Brain microvascular endothelial cell (primary cell): ENCODE data around the gene SLC15A5.

ENCODE experiments used
- DNase-seq: peaks from one replicate; pipeline ENCODE4 v3.0.0-alpha.2; 2020
- H3K27ac ChIP-seq: fragments of 250-450 bp; sonication (Bioruptor Pico); 2 replicates; pipeline ENCODE4 v1.5.1; 2020; ENCODE audit warnings: mild to moderate bottlenecking, moderate library complexity
- H3K27me3 ChIP-seq: fragments of 250-450 bp; sonication (Bioruptor Pico); replicated peaks from 2 replicates; pipeline ENCODE4 v1.5.1; 2020; ENCODE audit warnings: mild to moderate bottlenecking
- H3K36me3 ChIP-seq: fragments of 250-450 bp; sonication (Bioruptor Pico); replicated peaks from 2 replicates; pipeline ENCODE4 v1.5.1; 2020; ENCODE audit warnings: mild to moderate bottlenecking
- H3K4me3 ChIP-seq: 2 replicates; pipeline ENCODE4 v1.5.1; 2011; ENCODE audit warnings: low read depth, mild to moderate bottlenecking, control low read depth, low read length, moderate library complexity
- CTCF ChIP-seq: IDR thresholded peaks from 2 replicates; pipeline ENCODE4 v1.5.1; 2011; ENCODE audit warnings: low read depth, mild to moderate bottlenecking, moderate library complexity, low read length, control low read depth, inconsistent platforms; ENCODE audit errors: missing control alignments
- in situ Hi-C: cut with HindIII; loops from 2 replicates; pipeline ENCODE4 v1.10.0; 2017; ENCODE audit warnings: low sequenced_read_pairs, low pct_ligation_motif_present

SLC15A5 gene

DNA sequence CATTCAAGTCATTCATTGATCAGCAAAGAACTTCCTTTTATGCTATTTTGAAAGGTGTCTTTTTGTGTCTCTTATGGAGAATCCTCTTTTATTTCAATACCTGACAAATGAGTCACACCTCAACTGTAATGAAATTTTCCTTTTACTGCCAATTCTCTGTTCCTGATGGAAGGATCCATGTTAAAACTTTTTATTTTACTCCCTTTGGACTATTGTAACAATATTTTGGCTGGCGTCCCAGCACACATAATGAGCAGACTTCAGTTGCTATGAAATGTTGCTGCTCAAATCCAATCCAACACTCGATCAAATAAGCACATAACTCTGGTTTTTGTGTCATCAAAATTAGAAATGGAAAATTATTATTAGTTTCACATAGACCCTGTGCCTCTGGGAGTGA is 21.9 kb upstream of the SLC15A5 start:
- no peak for DNase-seq
- no peak overlapping the region for H3K4me3 ChIP-seq
- in situ Hi-C loops = no loop called here

DNA sequence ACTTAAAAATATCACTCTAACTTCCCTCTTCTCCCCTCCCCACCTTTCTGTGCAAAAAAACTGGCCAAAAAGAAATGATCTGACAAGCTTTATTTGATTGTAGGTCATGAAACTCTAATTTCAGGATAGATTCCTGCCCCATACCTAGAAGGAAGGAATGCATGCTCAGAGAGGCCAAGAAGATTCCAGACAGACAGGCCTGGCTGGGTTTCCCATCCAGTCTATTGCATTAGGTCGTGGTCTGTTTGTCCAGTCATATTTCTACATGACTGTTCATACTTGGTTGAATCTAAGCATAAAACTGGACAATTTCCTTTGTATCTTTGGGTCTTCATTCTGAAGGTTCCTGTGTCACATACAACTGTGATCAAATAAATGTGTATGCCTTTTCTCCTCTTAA is 20.0 kb upstream of the SLC15A5 start:
- H3K4me3 ChIP-seq = no peak overlapping the region
- H3K27ac ChIP-seq = no peak overlapping the region
- no peak for TF ChIP-seq CTCF
- H3K27me3 ChIP-seq = no peaks in the 10 kb centered on the region
- H3K36me3 ChIP-seq = no peaks in the 10 kb centered on the region
- DNase-seq = no peak
- in situ Hi-C loops = no loop called here

More for the DNA sequence above, 21.9 kb upstream of the SLC15A5 start:
- no peaks in the 10 kb centered on the region for H3K36me3 ChIP-seq
- H3K27ac ChIP-seq = no peak overlapping the region
- no peak for TF ChIP-seq CTCF
- H3K27me3 ChIP-seq = no peaks in the 10 kb centered on the region

- Histone ChIP-seq H3K4me3 (no peak overlapping the region), H3K27me3 (no peaks in the 10 kb centered on the region), H3K36me3 (no peaks in the 10 kb centered on the region), H3K27ac (no peak overlapping the region)
- no peak for TF ChIP-seq CTCF
- no peak for DNase-seq
- in situ Hi-C loops = no loop called here
Observed at GRCh38 chr12:16294376-16294956, 17.0 kb upstream of the SLC15A5 start.

DNA sequence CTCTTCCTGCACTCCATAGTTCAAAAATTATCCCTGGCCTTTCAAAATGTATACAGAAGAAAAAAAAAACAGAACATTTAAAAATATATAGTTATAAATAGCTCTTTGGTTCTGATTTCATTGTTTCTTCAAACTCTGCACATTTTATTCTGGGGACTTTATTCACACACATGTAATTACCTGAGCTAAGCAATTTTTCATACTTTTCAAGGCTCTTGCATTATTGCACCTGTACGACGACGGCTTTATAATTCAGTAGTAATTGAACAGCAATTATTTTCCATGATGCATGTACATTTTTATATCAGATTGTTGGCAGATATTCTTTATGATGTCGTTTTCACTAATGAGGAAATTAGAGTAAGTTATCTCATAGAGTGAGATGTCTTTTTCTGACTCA is 13.5 kb upstream of the SLC15A5 start:
- in situ Hi-C loops = no loop called here

GRCh38 chr12:16285586-16285985 is 8.1 kb upstream of the SLC15A5 start:
- H3K27me3 ChIP-seq = no peaks in the 10 kb centered on the region
- in situ Hi-C loops = no loop called here
- no peak overlapping the region for H3K27ac ChIP-seq
- DNase-seq = peak; percentile 1
- H3K4me3 ChIP-seq = no peak overlapping the region
- no peak for TF ChIP-seq CTCF
- no peaks in the 10 kb centered on the region for H3K36me3 ChIP-seq

More for the DNA sequence above, 13.5 kb upstream of the SLC15A5 start:
- no peaks in the 10 kb centered on the region for H3K27me3 ChIP-seq
- H3K27ac ChIP-seq = no peak overlapping the region
- no peak overlapping the region for H3K4me3 ChIP-seq
- TF ChIP-seq CTCF = no peak
- H3K36me3 ChIP-seq = no peaks in the 10 kb centered on the region
- DNase-seq = no peak

- no peaks in the 10 kb centered on the region for H3K27me3 ChIP-seq
- no peaks in the 10 kb centered on the region for H3K36me3 ChIP-seq
- in situ Hi-C loops = no loop called here
- no peak for DNase-seq
- H3K4me3 ChIP-seq = no peak overlapping the region
- no peak overlapping the region for H3K27ac ChIP-seq
- no peak for TF ChIP-seq CTCF
Observed at GRCh38 chr12:16282978-16283377, 5.5 kb upstream of the SLC15A5 start.
